ENCODE results near the gene SGIP1. TPM values are rescaled to one million over a fixed set of nuclear protein-coding genes. Genes with fewer than 3 reads are reported as not detected.

The SGIP1 gene
- total RNA-seq, 3 donors from 2014 or later: 3.1 to 6.6 (median 3.5) TPM

DNA sequence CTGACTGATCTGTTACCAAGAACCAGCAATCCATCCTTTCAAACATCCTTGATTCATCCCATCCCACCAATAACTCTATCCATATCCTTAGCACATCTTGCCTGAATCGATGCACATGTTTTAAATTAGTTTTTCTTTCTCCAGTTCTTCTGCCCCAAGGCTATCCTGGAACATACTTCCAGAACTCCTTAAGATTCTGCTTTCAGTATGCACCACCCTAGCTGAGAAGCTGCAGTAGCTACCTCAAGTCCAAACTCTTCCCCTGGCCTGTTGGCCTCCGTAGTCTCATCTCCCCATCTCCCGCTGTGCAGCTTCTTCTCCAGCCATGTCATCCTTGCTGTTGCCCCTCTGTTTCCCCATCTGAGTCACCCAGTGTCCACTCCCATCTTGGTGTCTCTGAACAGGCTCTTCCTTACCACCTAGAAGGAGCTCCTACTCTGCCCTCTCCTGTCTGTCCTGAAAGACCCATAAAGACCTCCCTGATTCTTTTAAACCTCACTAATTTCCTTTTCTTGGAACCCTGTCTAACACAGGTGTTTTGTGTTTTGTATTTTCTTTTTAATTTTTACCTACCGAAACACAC, 108.0 kb downstream of the SGIP1 start:
- intact Hi-C loops (cut with DNase I; ENCODE audit: low total_unique reads): no loop called here
- no peaks in the 10 kb centered on the region for H3K36me3 ChIP-seq
- no peak for TF ChIP-seq POLR2AphosphoS5 (IDR thresholded peaks at IDR 0.05)
- TF ChIP-seq POLR2A (IDR thresholded peaks at IDR 0.05): no peak
- TF ChIP-seq, protein P1, sequence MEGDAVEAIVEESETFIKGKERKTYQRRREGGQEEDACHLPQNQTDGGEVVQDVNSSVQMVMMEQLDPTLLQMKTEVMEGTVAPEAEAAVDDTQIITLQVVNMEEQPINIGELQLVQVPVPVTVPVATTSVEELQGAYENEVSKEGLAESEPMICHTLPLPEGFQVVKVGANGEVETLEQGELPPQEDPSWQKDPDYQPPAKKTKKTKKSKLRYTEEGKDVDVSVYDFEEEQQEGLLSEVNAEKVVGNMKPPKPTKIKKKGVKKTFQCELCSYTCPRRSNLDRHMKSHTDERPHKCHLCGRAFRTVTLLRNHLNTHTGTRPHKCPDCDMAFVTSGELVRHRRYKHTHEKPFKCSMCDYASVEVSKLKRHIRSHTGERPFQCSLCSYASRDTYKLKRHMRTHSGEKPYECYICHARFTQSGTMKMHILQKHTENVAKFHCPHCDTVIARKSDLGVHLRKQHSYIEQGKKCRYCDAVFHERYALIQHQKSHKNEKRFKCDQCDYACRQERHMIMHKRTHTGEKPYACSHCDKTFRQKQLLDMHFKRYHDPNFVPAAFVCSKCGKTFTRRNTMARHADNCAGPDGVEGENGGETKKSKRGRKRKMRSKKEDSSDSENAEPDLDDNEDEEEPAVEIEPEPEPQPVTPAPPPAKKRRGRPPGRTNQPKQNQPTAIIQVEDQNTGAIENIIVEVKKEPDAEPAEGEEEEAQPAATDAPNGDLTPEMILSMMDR (IDR thresholded peaks at IDR 0.05): no peak
- DNase-seq (ENCODE audit: low spot score in 2 of 2): no peak
- no peaks in the 10 kb centered on the region for H3K9me3 ChIP-seq
- no peaks in the 10 kb centered on the region for H3K27me3 ChIP-seq
- no peaks in the 10 kb centered on the region for H3K4me1 ChIP-seq
- no peak overlapping the region for H3K4me3 ChIP-seq
- no peak overlapping the region for H3K27ac ChIP-seq

DNA sequence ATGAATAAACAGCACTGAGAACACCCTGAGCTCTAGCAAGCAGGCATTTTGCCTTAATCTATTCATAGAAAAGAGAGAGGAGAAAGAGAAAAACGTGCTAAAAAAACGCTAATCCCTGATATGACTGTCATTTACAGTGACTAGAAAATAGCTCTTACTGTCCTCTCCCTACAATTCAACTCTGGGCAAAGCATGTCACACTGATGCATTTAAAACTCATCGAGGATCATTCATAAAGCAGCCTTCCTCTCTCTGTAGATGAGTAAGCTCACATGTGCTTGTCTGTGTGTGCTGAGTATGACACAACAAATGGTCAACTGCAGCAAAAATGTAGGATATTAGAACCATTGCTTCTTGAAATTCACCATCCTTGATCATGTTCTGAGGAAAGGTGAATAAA, 109.0 kb downstream of the SGIP1 start:
- TF ChIP-seq POLR2AphosphoS5 (IDR thresholded peaks at IDR 0.05) (no peak), POLR2A (IDR thresholded peaks at IDR 0.05) (no peak)
- TF ChIP-seq, protein P1 (IDR thresholded peaks at IDR 0.05): no peak
- no peaks in the 10 kb centered on the region for H3K27me3 ChIP-seq
- H3K4me3 ChIP-seq: no peak overlapping the region
- intact Hi-C loops (cut with DNase I; ENCODE audit: low total_unique reads): no loop called here
- DNase-seq (ENCODE audit: low spot score in 2 of 2): no peak
- H3K36me3 ChIP-seq: no peaks in the 10 kb centered on the region
- H3K9me3 ChIP-seq: no peaks in the 10 kb centered on the region
- no peak overlapping the region for H3K27ac ChIP-seq
- H3K4me1 ChIP-seq: no peaks in the 10 kb centered on the region

DNA sequence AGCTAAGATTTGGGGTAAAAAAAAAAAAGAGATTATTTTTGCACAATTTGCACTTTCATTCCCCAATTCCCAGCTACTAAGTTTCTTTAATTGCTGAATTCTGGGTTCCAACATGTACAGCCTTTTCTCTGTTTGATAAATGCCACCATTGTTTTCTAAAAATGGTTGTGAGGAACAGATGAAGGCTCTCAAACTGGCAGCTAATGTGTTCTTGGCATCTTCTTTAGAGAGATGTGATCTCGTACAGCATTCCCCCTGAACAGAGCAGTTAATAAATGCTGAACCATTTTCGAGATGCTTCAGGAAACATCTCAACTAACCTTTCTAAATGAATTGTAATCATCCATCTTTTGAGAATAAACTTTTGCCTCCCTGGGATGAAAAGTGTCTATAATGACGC, 110.4 kb downstream of the SGIP1 start:
- Histone ChIP-seq H3K4me1 (no peaks in the 10 kb centered on the region), H3K27ac (no peak overlapping the region), H3K4me3 (no peak overlapping the region), H3K9me3 (no peaks in the 10 kb centered on the region), H3K27me3 (no peaks in the 10 kb centered on the region), H3K36me3 (no peaks in the 10 kb centered on the region)
- DNase-seq (ENCODE audit: low spot score in 2 of 2): no peak
- intact Hi-C loops (cut with DNase I; ENCODE audit: low total_unique reads): no loop called here
- TF ChIP-seq, protein P1 (IDR thresholded peaks at IDR 0.05): no peak
- TF ChIP-seq POLR2A (IDR thresholded peaks at IDR 0.05) (no peak), POLR2AphosphoS5 (IDR thresholded peaks at IDR 0.05) (no peak)

DNA sequence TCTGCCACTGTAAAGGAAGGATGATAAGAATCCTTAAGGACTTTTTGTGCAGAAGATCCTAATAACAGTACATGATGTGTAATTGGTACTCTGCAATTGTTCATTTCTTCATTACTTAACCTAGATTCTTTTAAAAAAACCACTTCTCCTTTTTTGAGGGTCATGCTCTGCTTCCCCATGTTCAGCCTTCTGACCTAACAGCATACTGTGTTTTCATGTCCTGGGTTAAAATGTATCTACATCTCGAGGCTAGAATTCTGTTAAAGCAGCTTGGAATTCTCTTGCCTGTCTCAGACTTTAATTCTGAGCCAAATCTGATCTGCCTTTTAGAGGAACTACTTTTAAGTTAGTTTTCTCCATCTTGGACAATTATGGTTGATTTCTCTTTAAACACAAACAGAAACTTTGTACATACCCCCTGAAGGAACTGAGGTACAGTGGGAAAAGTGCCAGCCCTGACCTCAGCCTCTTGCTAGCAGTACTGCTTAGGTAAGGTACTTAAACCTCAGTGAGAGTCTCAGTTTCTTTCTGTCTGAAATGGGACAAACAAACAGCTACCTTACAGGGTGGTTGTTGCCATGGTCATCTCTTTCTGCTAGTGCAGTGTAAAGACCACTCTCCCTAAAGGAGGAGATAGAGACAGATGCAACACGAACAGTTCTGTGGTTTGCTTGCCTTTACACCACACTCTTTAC, 115.1 kb downstream of the SGIP1 start:
- Histone ChIP-seq H3K27me3 (no peaks in the 10 kb centered on the region), H3K9me3 (no peaks in the 10 kb centered on the region), H3K4me1 (no peaks in the 10 kb centered on the region), H3K27ac (no peak overlapping the region), H3K4me3 (no peak overlapping the region), H3K36me3 (no peaks in the 10 kb centered on the region)
- TF ChIP-seq POLR2AphosphoS5 (IDR thresholded peaks at IDR 0.05): no peak
- no peak for TF ChIP-seq POLR2A (IDR thresholded peaks at IDR 0.05)
- TF ChIP-seq, protein P1 (IDR thresholded peaks at IDR 0.05): no peak
- intact Hi-C loops (cut with DNase I; ENCODE audit: low total_unique reads): no loop called here
- no peak for DNase-seq (ENCODE audit: low spot score in 2 of 2)

DNA sequence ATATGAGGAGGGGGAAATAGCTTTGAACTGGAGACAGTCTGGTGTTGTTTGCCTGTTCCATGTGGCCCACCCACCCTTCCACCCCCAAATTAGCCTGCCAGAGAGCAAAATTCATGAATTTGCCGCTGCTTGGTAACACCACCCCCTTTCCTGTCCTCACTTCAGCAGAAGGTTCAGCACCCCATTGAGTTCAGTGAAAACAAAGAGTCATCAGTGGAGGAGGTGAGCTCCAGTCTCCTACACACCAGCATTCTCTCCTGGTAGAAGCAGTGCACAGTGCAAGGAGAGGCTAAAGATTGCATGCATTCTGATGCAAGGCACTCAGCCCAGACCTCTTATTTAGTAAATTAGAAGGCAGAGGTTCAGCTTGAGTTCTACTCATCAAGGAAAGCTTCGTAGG, 118.6 kb downstream of the SGIP1 start:
- H3K9me3 ChIP-seq: no peaks in the 10 kb centered on the region
- no peak for DNase-seq (ENCODE audit: low spot score in 2 of 2)
- no peaks in the 10 kb centered on the region for H3K36me3 ChIP-seq
- H3K27me3 ChIP-seq: no peaks in the 10 kb centered on the region
- no peak overlapping the region for H3K27ac ChIP-seq
- H3K4me3 ChIP-seq: no peak overlapping the region
- TF ChIP-seq POLR2A (IDR thresholded peaks at IDR 0.05) (no peak), POLR2AphosphoS5 (IDR thresholded peaks at IDR 0.05) (no peak)
- TF ChIP-seq, protein P1 (IDR thresholded peaks at IDR 0.05): no peak
- intact Hi-C loops (cut with DNase I; ENCODE audit: low total_unique reads): no loop called here
- no peaks in the 10 kb centered on the region for H3K4me1 ChIP-seq
